ENCODE results near the gene MRNIP. TPM values are rescaled to one million over a fixed set of nuclear protein-coding genes. Genes with fewer than 3 reads are reported as not detected.
A peak's percentile ranks its signal among the peaks of the same experiment; 100 is the strongest.

The MRNIP gene, protein sequence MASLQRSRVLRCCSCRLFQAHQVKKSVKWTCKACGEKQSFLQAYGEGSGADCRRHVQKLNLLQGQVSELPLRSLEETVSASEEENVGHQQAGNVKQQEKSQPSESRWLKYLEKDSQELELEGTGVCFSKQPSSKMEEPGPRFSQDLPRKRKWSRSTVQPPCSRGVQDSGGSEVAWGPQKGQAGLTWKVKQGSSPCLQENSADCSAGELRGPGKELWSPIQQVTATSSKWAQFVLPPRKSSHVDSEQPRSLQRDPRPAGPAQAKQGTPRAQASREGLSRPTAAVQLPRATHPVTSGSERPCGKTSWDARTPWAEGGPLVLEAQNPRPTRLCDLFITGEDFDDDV
- 10 to 100 TPM; 13.7 to 44.9 (median 26.5) TPM for total RNA-seq

DNA sequence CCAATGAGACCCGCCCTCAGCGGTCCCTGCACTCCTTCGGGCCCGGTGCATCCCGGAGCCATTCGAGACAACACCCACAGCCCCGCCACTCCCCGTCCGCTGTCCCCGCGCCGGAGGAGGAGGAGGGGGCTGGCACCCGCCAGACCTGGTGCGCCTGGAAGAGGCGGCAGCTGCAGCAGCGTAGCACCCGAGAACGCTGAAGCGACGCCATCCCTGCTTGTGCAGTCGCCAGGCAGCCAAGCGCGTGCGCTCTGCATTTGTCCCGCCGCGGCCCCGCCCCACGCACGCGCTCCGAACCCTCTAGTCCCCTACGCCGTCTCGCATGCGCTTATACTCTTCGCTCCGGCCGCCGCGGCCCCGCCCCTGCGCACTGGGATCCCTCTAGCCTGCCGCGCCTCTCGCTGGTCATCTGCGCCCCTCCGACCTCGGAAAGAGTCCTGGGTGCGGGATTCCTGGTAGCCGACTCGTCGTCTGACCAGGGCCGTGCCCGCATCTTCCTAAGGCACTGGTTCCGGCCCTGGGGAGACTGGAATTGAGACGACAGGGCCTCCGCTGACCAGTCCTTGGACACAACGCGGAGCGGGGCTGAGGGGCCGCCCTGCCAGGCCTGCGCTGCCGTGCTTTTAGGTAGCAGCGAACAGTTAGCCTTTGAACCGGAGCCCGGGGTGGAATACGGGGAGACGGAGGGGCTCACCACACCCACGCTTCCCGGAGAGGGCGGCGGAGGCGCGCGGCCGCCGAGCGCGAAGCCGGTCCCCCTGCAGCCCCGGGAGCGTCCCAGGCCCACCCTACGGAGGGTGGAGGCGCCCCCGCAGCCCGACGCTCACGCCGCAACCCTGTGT, at the start of gene MRNIP:
Gene MRNIP, minus strand, starts transcription at position 232 of the 842 bp plus-strand sequence. Its CDS starts 21 bp downstream, at position 211.
- 0 to 2% methylated on average over 62 to 67 of the region's 90 CpGs for WGBS, 2 donors
- peak; percentile 95 to 99 for DNase-seq (ENCODE audit: low spot score in 2 of 2)
- peak within 1 kb of the TSS; percentile 84 for H3K4me3 ChIP-seq (ENCODE audit: low read depth, poor library complexity, severe bottlenecking)
- intact Hi-C loops (cut with DNase I; ENCODE audit: low total_unique reads), result no loop called here
- no peak for TF ChIP-seq CTCF (IDR thresholded peaks at IDR 0.05)
- no peak for TF ChIP-seq POLR2A (IDR thresholded peaks at IDR 0.05)

- H3K4me3 ChIP-seq (ENCODE audit: low read depth, poor library complexity, severe bottlenecking), result peak within 1 kb of the TSS; percentile 51
- no peak for TF ChIP-seq CTCF (IDR thresholded peaks at IDR 0.05)
- no peak for TF ChIP-seq POLR2A (IDR thresholded peaks at IDR 0.05)
- 0 to 1% methylated on average over 9 to 16 of the region's 105 CpGs for WGBS, 2 donors
- intact Hi-C loops (cut with DNase I; ENCODE audit: low total_unique reads), result loop anchor here (10.0 kb wide), 1 partner anchor 103 kb away; the partner anchor contains the start of gene MGAT4B
- peak; percentile 51 to 92 for DNase-seq (ENCODE audit: low spot score in 2 of 2)
Measured at GRCh38 chr5:179907556-179908324, 49.1 kb upstream of the MRNIP start, which contains the start of gene TBC1D9B. Gene TBC1D9B (minus strand): TSS chr5:179907897. CDS start chr5:179907821, 76 bp downstream.

DNA sequence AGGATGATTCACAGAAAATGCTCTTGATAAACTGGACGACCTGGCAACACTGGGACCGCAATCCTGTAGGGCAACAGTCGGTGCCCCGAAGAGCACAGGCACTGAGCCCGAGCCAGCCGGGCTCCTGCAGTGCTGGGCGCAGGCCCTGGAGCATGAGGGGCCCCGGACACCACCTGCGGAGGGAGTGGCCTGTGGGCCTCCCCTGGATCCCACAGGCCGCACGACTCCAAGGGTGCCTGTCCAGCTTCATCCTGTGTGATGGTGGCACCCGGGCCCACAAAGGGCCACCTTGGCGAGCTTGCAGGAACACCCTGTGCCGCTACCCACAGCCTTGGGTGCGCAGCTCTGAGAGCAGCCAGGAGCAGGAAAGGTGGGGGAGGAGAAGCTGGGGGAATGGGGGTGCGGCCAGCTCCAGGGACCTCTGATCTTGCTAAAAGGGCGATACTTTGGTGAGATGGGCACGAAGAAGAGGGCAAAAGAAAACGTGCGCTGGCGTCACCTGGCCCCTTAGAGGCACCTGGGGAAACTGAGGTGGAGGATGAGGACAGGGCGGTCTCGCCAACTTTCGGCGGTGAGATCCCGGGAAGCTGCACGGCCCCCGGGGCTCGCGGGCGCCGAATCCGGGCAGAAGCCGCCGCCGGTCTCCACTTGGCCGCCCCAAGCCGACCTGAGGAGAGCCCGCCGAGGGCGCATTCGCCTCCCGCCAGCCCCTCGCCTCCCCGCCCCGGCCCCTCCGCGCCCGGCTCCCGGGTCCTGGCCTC, 48.4 kb upstream of the MRNIP start:
- DNase-seq (ENCODE audit: low spot score in 2 of 2), result no peak
- intact Hi-C loops (cut with DNase I; ENCODE audit: low total_unique reads), result loop anchor here (10.0 kb wide), 1 partner anchor 102 kb away; the partner anchor contains the start of gene MGAT4B
- 5 to 11% methylated on average over 28 to 35 of the region's 50 CpGs for WGBS, 2 donors
- peak overlapping the region; percentile 51 for H3K4me3 ChIP-seq (ENCODE audit: low read depth, poor library complexity, severe bottlenecking)
- no peak for TF ChIP-seq POLR2A (IDR thresholded peaks at IDR 0.05)
- no peak for TF ChIP-seq CTCF (IDR thresholded peaks at IDR 0.05)

DNA sequence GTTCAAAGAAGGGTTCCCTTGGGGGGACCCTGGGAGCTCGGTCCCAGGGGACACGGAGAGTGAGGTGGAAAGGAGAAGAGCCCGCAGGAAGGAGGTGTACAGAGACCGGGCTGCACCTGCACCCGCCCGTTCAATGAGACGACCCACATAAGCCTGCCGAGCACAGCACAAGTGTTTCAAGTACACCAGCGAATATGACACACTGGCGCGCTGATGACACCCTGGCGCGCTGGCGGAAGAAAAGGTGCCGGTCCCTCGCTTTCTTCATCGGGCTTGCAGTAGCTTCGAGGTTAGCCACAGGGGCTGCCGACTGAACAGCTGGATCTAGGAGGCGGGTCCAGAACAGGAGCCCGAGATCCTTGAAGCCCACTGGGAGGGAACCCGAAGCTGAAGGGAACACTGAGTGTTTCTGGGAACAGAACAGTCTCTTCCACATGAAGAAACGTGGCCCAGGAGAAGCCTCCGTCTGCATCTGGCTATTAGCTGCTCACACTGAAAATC, 47.7 kb upstream of the MRNIP start:
- WGBS, 2 donors, result 80 to 84% methylated on average over 24 of the region's 24 CpGs
- H3K4me3 ChIP-seq (ENCODE audit: low read depth, poor library complexity, severe bottlenecking), result no peak overlapping the region
- TF ChIP-seq CTCF (IDR thresholded peaks at IDR 0.05), result no peak
- no peak for TF ChIP-seq POLR2A (IDR thresholded peaks at IDR 0.05)
- intact Hi-C loops (cut with DNase I; ENCODE audit: low total_unique reads), result loop anchor here (10.0 kb wide), 1 partner anchor 102 kb away; the partner anchor contains the start of gene MGAT4B
- DNase-seq (ENCODE audit: low spot score in 2 of 2), result no peak

All from lower leg skin (tissue), 4 donors.